Raji (cell line): ENCODE data around the gene FAM227B.

Experiments
- POLR2A ChIP-seq: IDR thresholded peaks from 2 replicates; pipeline ENCODE4 v1.6.1; 2011; ENCODE audit warnings: low read depth, low read length, control low read depth; ENCODE audit not compliant: insufficient read depth

Gene FAM227B

GRCh38 chr15:49467746-49468480 is 152.7 kb downstream of the FAM227B start:
- TF ChIP-seq POLR2A: no peak

- no peak for TF ChIP-seq POLR2A
Observed at GRCh38 chr15:49466119-49466518, 154.5 kb downstream of the FAM227B start.

DNA sequence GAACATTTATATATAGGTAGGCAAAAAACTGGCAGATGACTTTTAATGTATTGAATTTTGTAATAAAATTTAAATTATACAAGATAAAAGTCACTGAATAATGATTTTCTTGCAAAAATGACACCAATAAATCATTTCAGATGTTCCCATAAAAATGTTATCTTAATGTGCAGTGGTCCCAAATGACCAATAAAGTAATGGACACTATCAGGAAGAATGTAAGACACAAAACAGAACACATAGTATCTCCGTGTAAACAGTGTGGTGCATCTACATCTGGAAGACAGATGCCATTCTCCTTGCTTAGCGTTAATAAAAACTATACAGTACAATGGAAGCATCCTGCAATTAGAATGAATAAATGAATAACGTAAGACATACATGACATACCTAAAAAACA is 156.1 kb downstream of the FAM227B start:
- TF ChIP-seq POLR2A: no peak

DNA sequence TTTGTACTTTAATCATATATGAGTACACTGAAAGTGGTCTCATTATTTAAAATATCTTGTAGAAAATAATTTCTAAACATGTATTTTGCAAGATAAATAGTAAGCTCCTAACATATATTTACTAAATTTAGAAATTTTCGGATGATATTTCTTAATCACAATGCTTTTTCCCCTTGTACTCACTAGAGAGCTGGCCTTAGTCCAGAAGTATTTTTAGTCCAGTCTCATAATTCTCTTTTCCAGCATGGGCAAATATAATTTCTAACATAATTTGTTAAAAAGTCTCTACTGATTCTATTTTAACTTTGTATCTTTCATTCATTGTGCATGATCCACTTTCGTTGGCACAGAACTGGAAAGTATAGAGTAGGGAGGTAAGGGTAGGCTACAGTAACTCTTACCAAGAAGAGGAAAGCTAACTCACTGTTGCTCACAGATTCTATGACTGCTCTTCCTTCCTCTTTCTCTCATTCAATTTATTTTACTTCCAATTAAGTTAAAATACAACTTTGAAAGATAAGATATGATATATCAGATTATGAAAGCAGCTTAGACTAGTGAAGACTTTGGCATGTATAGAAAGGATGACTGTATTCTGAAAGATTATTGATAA is 158.3 kb downstream of the FAM227B start:
- TF ChIP-seq POLR2A: no peak

DNA sequence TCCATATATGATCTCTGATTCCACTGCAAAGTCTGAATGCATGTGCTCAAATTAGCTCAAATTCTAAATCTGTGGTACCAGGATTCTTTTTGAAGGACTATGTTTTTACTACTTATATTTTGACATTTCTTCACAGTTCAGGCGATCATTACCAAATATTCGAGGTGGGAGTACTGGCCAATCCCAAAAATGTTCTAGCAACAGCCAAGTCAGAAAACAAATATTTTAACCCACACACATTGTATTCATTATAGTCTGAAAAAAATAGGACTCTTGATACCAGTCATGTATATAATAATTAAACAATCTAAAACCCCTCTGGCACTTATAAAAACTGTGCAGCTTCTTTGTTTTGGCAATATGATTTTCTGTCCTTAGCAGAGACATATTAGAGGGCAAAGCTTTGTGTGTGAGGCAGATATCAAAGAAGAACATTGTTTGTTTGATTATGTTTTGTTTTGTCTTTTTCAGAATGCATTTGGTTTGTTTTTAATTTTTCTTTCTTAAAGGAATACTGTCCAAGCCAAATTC is 160.1 kb downstream of the FAM227B start:
- no peak for TF ChIP-seq POLR2A

DNA sequence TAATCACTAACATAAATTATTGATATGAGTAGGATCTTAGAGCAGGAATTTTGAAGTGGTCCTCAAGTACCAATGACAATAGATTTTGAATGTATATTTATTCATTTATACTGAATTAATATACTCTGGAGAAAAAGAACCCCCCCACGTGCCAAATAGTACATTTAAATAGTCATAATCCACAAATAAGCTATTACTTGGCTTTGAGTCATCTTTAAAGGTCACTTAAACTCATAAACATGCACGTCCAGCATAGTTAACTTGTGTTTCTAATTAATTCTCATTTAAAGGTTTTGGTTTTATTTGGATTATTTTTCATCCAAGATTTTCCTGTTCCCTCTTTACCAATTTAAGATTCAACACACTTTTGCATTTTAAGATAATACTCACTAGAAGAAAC is 162.5 kb downstream of the FAM227B start:
- TF ChIP-seq POLR2A: no peak

DNA sequence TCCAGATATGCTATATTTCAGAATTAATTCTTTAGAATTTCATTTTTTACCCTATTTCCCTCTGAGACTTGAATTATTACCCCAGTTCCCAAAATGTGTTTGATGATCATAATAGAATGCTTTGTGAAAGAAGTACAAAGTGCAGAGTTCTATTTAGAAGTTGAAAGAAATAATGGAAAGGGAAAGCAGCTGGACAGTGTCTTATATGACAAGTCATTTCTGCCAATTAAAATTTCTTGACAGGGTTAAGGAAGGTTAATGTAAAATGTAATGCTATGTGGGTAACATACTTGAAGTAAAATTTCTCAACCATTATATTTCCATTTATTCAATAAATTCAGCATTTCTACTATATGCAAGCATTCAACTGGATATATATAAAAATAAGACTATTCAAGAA is 164.5 kb downstream of the FAM227B start:
- TF ChIP-seq POLR2A: no peak

GRCh38 chr15:49452595-49452994 is 168.0 kb downstream of the FAM227B start:
- no peak for TF ChIP-seq POLR2A

DNA sequence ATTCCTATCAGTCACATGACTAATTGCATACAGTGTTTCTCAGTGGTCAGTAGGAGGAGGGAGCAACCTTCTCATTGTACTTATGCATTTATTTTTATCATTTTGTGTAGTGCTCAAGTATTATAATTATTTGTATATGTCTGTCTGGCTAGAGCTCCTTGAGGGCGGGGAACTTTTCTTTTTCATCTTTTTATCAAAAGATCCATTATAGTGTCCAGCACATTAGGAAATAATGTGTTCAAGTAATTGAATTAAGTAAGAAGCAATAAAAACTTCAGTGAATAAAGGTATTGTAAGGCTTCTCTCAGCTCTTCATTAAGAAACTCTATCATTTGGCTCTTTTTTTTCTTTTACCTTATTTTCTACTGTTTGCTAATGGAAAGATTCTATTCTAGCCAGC is 178.8 kb downstream of the FAM227B start:
- no peak for TF ChIP-seq POLR2A

- TF ChIP-seq POLR2A: no peak
Observed at GRCh38 chr15:49441356-49441755, 179.3 kb downstream of the FAM227B start.

DNA sequence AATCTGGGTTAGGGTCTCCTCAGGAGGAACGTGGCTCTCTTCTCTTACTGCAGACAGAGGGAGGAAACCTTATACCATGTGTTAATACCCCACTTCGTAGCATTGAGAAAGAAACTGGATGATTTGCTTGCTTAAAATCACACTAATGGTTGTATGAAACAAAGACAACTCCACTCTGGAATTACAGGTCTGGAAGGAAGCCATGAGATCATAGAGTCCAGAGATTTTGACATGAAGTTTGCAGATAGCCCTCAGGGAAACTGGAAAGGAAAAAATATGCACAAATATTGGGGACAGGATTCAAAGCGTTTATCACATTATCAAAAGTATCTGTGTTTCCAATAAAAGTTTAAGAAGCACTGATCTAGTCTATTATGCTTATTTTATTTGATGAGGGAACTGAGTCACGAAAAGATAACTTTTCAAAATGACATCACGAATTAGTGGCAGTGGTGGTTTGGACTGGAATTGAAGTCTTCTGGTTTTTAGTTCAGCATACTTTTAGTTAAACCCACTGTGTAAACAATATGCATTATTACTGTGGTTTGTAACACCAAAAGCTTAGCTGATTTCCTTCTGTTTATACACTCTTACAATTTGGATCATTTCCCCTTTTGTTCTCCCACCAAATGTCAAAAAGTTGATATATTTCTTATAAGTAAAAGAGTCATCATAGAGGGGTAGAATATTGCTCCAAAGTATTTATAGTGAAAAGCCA is 180.8 kb downstream of the FAM227B start:
- no peak for TF ChIP-seq POLR2A

DNA sequence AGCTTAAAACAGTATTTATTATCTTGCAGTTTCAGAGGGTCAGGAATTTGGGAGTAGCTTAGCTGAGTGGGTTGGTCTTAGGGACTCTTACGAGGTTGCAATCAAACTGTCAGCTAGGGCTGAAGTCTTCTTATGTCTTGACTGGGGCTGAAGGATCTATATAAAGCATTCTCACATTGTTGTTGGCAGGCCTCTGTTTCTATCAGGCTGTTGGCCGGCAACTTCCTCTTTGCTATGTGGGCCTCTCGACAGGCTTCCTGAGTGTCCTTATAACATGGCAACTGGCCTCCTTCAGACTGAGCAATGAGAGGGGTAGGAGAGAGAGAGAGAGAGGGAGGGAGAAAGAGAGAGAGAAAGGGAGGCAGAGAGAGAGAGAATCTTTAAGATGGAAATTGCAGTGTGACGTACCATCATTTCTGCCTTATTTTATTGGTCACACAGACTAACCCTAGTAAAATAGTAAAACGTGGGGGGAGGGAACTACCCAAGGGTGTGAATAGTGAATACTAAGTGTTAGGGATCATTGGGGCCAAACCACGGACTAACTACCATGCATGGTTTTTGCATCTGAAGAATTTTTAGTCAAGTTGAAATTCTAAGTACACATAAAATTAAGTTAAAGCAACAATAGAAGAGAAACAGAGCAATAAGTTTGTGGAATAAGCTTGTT is 181.5 kb downstream of the FAM227B start:
- no peak for TF ChIP-seq POLR2A

GRCh38 chr15:49436751-49437150 is 183.9 kb downstream of the FAM227B start:
- TF ChIP-seq POLR2A: no peak

DNA sequence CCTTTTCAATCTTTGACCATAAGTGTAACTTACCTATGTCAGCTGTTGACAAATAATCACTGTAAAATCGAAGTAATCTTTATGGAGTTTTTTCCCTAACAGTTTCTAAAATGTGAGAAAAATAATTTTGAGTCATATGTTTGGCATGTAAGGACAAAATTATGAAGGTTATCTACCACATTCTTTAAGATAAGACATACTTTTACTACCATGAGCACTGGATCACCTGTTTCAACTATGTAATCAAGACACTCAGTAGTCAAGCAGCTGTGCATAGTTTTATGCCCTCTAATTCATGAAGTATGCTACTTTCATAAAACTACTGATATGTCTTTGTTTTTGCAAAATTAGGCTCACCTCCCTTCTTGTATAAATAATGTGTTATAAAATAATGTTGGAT is 185.4 kb downstream of the FAM227B start:
- no peak for TF ChIP-seq POLR2A

DNA sequence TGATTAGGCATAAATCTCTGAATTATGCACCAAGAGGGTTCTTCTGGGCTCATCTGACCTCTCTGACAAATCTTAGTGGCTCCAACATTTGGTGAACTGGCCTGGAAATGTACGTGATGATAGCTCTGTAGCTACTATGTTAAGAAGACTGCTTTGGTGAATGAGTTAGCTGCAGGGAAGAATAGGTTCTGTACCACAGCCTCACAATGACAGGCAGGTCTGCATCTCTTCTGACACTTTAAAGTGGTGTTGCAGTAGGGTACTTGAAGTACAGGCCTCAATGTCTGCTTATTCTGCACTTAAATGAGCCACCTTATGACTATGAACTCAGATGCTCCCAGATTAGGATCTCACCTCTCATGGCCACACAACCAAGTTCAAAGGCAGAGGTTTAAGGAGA is 190.6 kb downstream of the FAM227B start:
- no peak for TF ChIP-seq POLR2A
